Loucy (cell line): Measurements from ENCODE around the gene HEATR5A.
"Not testable (repeated sequence)": the region's sequence is repeated elsewhere in the genome, so short reads cannot be mapped to it uniquely, and the experiment has no call there.

ENCODE experiments used
- H2AFZ ChIP-seq: fragments of 200-600 bp; sonication (generic); 2 replicates; pipeline ENCODE4 v1.6.0; 2016; ENCODE audit warnings: antibody characterized with exemption, mild to moderate bottlenecking, low read length, moderate library complexity
- H3F3A ChIP-seq: fragments of 200-600 bp; 2 replicates; pipeline ENCODE4 v1.6.0; 2016; ENCODE audit warnings: antibody characterized with exemption, low read depth, mild to moderate bottlenecking
- H3K27me3 ChIP-seq: fragments of 200-600 bp; sonication (generic); 2 replicates; pipeline ENCODE4 v1.6.1; 2014; ENCODE audit warnings: low read length, mild to moderate bottlenecking; ENCODE audit not compliant: insufficient read depth, poor library complexity, severe bottlenecking
- H3K36me3 ChIP-seq: fragments of 200-600 bp; sonication (generic); 2 replicates; pipeline ENCODE4 v1.6.1; 2016; ENCODE audit warnings: low read length; ENCODE audit not compliant: insufficient read depth
- H3K4me1 ChIP-seq: fragments of 200-600 bp; sonication (generic); 2 replicates; pipeline ENCODE4 v1.5.1; 2014; ENCODE audit warnings: low read length, mild to moderate bottlenecking; ENCODE audit not compliant: insufficient read depth, poor library complexity, severe bottlenecking
- H3K4me2 ChIP-seq: fragments of 200-600 bp; sonication (generic); 2 replicates; pipeline ENCODE4 v1.6.0; 2014; ENCODE audit warnings: antibody characterized with exemption, low read length, low read depth, mild to moderate bottlenecking; ENCODE audit not compliant: poor library complexity, severe bottlenecking
- H3K4me3 ChIP-seq: fragments of 200-600 bp; sonication (generic); 2 replicates; pipeline ENCODE4 v1.5.1; 2014; ENCODE audit warnings: low read length, mild to moderate bottlenecking, mixed read lengths; ENCODE audit not compliant: poor library complexity, severe bottlenecking
- H3K79me2 ChIP-seq: fragments of 200-600 bp; sonication (generic); 2 replicates; pipeline ENCODE4 v1.6.1; 2014; ENCODE audit warnings: low read length; ENCODE audit not compliant: insufficient read depth
- H3K9ac ChIP-seq: fragments of 200-600 bp; sonication (generic); 2 replicates; pipeline ENCODE4 v1.6.0; 2014; ENCODE audit warnings: mild to moderate bottlenecking, low read depth, low read length, moderate library complexity; ENCODE audit not compliant: poor library complexity, severe bottlenecking
- H3K9me2 ChIP-seq: fragments of 200-600 bp; sonication (generic); replicated peaks from 2 replicates; pipeline ENCODE4 v1.6.1; 2016; ENCODE audit warnings: low read depth, low read length, mixed read lengths
- H3K9me3 ChIP-seq: fragments of 200-600 bp; sonication (generic); 2 replicates; pipeline ENCODE4 v1.6.1; 2014; ENCODE audit warnings: mild to moderate bottlenecking, antibody characterized with exemption, low read length, low read depth; ENCODE audit not compliant: insufficient read depth
- H4K20me1 ChIP-seq: fragments of 200-600 bp; sonication (generic); 2 replicates; pipeline ENCODE4 v1.6.0; 2014; ENCODE audit warnings: antibody characterized with exemption, low read length, mild to moderate bottlenecking; ENCODE audit not compliant: insufficient read depth, poor library complexity, severe bottlenecking
- CTCF ChIP-seq: fragments of 200-600 bp; sonication (generic); conservative IDR thresholded peaks from 2 replicates; pipeline ENCODE4 v1.5.1; 2014; ENCODE audit warnings: mild to moderate bottlenecking, antibody characterized with exemption, low read length
- EZH2phosphoT487 ChIP-seq: fragments of 200-600 bp; IDR thresholded peaks from 2 replicates; pipeline ENCODE4 v1.6.1; 2018; ENCODE audit warnings: antibody characterized with exemption, mild to moderate bottlenecking, moderate library complexity, borderline replicate concordance

HEATR5A gene

GRCh38 chr14:31320216-31320615 is 100.1 kb downstream of the HEATR5A start:
- no peaks in the 10 kb centered on the region for H3K9me2 ChIP-seq
- no peak overlapping the region for H2AFZ ChIP-seq
- no peaks in the 10 kb centered on the region for H3K79me2 ChIP-seq
- TF ChIP-seq EZH2phosphoT487: no peak
- no peak for TF ChIP-seq CTCF
- no peaks in the 10 kb centered on the region for H4K20me1 ChIP-seq
- no peaks in the 10 kb centered on the region for H3F3A ChIP-seq
- no peaks in the 10 kb centered on the region for H3K4me1 ChIP-seq
- H3K27me3 ChIP-seq: no peaks in the 10 kb centered on the region
- no peaks in the 10 kb centered on the region for H3K36me3 ChIP-seq
- no peak overlapping the region for H3K9ac ChIP-seq
- H3K9me3 ChIP-seq: no peaks in the 10 kb centered on the region
- no peak overlapping the region for H3K4me2 ChIP-seq
- no peak overlapping the region for H3K4me3 ChIP-seq

GRCh38 chr14:31319701-31320100 is 100.6 kb downstream of the HEATR5A start:
- no peaks in the 10 kb centered on the region for H3K9me2 ChIP-seq
- no peak overlapping the region for H3K4me3 ChIP-seq
- no peaks in the 10 kb centered on the region for H3K4me1 ChIP-seq
- no peak overlapping the region for H3K9ac ChIP-seq
- H3K79me2 ChIP-seq: no peaks in the 10 kb centered on the region
- H3K36me3 ChIP-seq: no peaks in the 10 kb centered on the region
- no peak overlapping the region for H2AFZ ChIP-seq
- no peak for TF ChIP-seq EZH2phosphoT487
- TF ChIP-seq CTCF: no peak
- H3K27me3 ChIP-seq: no peaks in the 10 kb centered on the region
- H3K4me2 ChIP-seq: no peak overlapping the region
- H3K9me3 ChIP-seq: no peaks in the 10 kb centered on the region
- no peaks in the 10 kb centered on the region for H4K20me1 ChIP-seq
- H3F3A ChIP-seq: no peaks in the 10 kb centered on the region

GRCh38 chr14:31312934-31313333 is 107.4 kb downstream of the HEATR5A start:
- no peaks in the 10 kb centered on the region for H4K20me1 ChIP-seq
- no peak overlapping the region for H2AFZ ChIP-seq
- no peaks in the 10 kb centered on the region for H3K27me3 ChIP-seq
- no peak overlapping the region for H3K9ac ChIP-seq
- H3K4me2 ChIP-seq: peak overlapping the region; percentile 18
- H3K9me2 ChIP-seq: no peaks in the 10 kb centered on the region
- H3F3A ChIP-seq: no peaks in the 10 kb centered on the region
- H3K4me3 ChIP-seq: no peak overlapping the region
- H3K4me1 ChIP-seq: peaks cover 12% of the 10 kb centered on the region
- H3K36me3 ChIP-seq: no peaks in the 10 kb centered on the region
- no peaks in the 10 kb centered on the region for H3K9me3 ChIP-seq
- no peaks in the 10 kb centered on the region for H3K79me2 ChIP-seq
- no peak for TF ChIP-seq CTCF
- TF ChIP-seq EZH2phosphoT487: no peak

- H3K4me2 ChIP-seq, H3K27me3 ChIP-seq, H3K9me2 ChIP-seq, H3K9ac ChIP-seq, H3K4me3 ChIP-seq, H3K9me3 ChIP-seq, H3F3A ChIP-seq, H2AFZ ChIP-seq, H3K79me2 ChIP-seq, H3K36me3 ChIP-seq, H4K20me1 ChIP-seq: not testable (repeated sequence)
- H3K4me1 ChIP-seq: peaks cover 12% of the 10 kb centered on the region
These were observed 108.0 kb downstream of the HEATR5A start for GRCh38 chr14:31312370-31312769.
